Central memory CD4-positive, alpha-beta T cell (primary cell): ENCODE results near the gene EIF1AD.
"Not testable (repeated sequence)": the region's sequence is repeated elsewhere in the genome, so short reads cannot be mapped to it uniquely, and the experiment has no call there.

ENCODE experiments used
- DNase-seq: peaks from one replicate; pipeline ENCODE4 v3.0.0; 2022

The EIF1AD gene

GRCh38 chr11:65967329-65967934 is 34.5 kb downstream of the EIF1AD start:
- DNase-seq, result no peak

GRCh38 chr11:65965986-65966762 is 35.8 kb downstream of the EIF1AD start:
- DNase-seq, result no peak

GRCh38 chr11:65964906-65965305 is 37.1 kb downstream of the EIF1AD start:
- no peak for DNase-seq

GRCh38 chr11:65962141-65962564 is 39.8 kb downstream of the EIF1AD start:
- DNase-seq, result no peak

- peak; percentile 95 for DNase-seq
These were observed 40.5 kb downstream of the EIF1AD start, which contains the start of gene SART1 for GRCh38 chr11:65961267-65962140. SART1 (plus strand) TSS chr11:65961734; CDS start chr11:65961781, 47 bp downstream.

- no peak for DNase-seq
These were observed 41.1 kb downstream of the EIF1AD start for GRCh38 chr11:65960824-65961266.

GRCh38 chr11:65958774-65959420 is 43.1 kb downstream of the EIF1AD start:
- no peak for DNase-seq

GRCh38 chr11:65958291-65958690 is 43.7 kb downstream of the EIF1AD start:
- no peak for DNase-seq

GRCh38 chr11:65954771-65955170 is 47.2 kb downstream of the EIF1AD start:
- DNase-seq, result no peak

- DNase-seq, result no peak
These were observed 48.5 kb downstream of the EIF1AD start for GRCh38 chr11:65953471-65953870.

GRCh38 chr11:65952052-65952521 is 49.9 kb downstream of the EIF1AD start:
- DNase-seq, result no peak

GRCh38 chr11:65951641-65952040 is 50.3 kb downstream of the EIF1AD start:
- DNase-seq, result not testable (repeated sequence)

GRCh38 chr11:65950711-65951110 is 51.2 kb downstream of the EIF1AD start:
- DNase-seq, result not testable (repeated sequence)

GRCh38 chr11:65947603-65948125 is 54.3 kb downstream of the EIF1AD start:
- DNase-seq, result no peak

- no peak for DNase-seq
These were observed 54.8 kb downstream of the EIF1AD start for GRCh38 chr11:65947133-65947532.

GRCh38 chr11:65946655-65947054 is 55.3 kb downstream of the EIF1AD start:
- no peak for DNase-seq
